ENCODE data around the gene FBL. TPM values are rescaled to one million over a fixed set of nuclear protein-coding genes. Genes with fewer than 3 reads are reported as not detected.
"Not testable (repeated sequence)": the region's sequence is repeated elsewhere in the genome, so short reads cannot be mapped to it uniquely, and the experiment has no call there.

The FBL gene
- total RNA-seq, 1 donor from 2014 or later: 250 TPM

- peaks cover 2% of the 10 kb centered on the region for H3K36me3 Mint-ChIP-seq (ENCODE audit: insufficient read depth)
- H3K4me3 Mint-ChIP-seq (ENCODE audit: low read depth): no peak overlapping the region
- no peaks in the 10 kb centered on the region for H3K27me3 Mint-ChIP-seq
Measured at GRCh38 chr19:39813264-39813993, 32.8 kb downstream of the FBL start.

GRCh38 chr19:39811064-39811463, 35.1 kb downstream of the FBL start:
- Mint-ChIP-seq H3K4me1 (ENCODE audit: low read depth) (no peaks in the 10 kb centered on the region), H3K36me3 (ENCODE audit: insufficient read depth) (peaks cover 2% of the 10 kb centered on the region), H3K27me3 (peaks cover 6% of the 10 kb centered on the region), H3K4me3 (ENCODE audit: low read depth) (no peak overlapping the region), H3K27ac (no peak overlapping the region), H3K9me3 (ENCODE audit: low read depth) (no peaks in the 10 kb centered on the region)
- TF ChIP-seq CTCF (IDR thresholded peaks at IDR 0.05; ENCODE audit: unreplicated experiment): no peak
- DNase-seq (ENCODE audit: low spot score, unreplicated experiment): no peak

More at GRCh38 chr19:39813264-39813993, 32.8 kb downstream of the FBL start:
- H3K4me1 Mint-ChIP-seq (ENCODE audit: low read depth): no peaks in the 10 kb centered on the region
- no peak for TF ChIP-seq CTCF (IDR thresholded peaks at IDR 0.05; ENCODE audit: unreplicated experiment)
- DNase-seq (ENCODE audit: low spot score, unreplicated experiment): no peak
- H3K9me3 Mint-ChIP-seq (ENCODE audit: low read depth): no peaks in the 10 kb centered on the region
- no peak overlapping the region for H3K27ac Mint-ChIP-seq

- no peak overlapping the region for H3K27ac Mint-ChIP-seq
- no peaks in the 10 kb centered on the region for H3K9me3 Mint-ChIP-seq (ENCODE audit: low read depth)
- TF ChIP-seq CTCF (IDR thresholded peaks at IDR 0.05; ENCODE audit: unreplicated experiment): no peak
- no peak overlapping the region for H3K4me3 Mint-ChIP-seq (ENCODE audit: low read depth)
- H3K4me1 Mint-ChIP-seq (ENCODE audit: low read depth): no peaks in the 10 kb centered on the region
- DNase-seq (ENCODE audit: low spot score, unreplicated experiment): no peak
- no peaks in the 10 kb centered on the region for H3K36me3 Mint-ChIP-seq (ENCODE audit: insufficient read depth)
- peaks cover 6% of the 10 kb centered on the region for H3K27me3 Mint-ChIP-seq
Measured at GRCh38 chr19:39810424-39810823, 35.8 kb downstream of the FBL start.

- Mint-ChIP-seq H3K27ac (no peak overlapping the region), H3K27me3 (peaks cover 9% of the 10 kb centered on the region), H3K4me1 (ENCODE audit: low read depth) (no peaks in the 10 kb centered on the region), H3K9me3 (ENCODE audit: low read depth) (no peaks in the 10 kb centered on the region), H3K36me3 (ENCODE audit: insufficient read depth) (no peaks in the 10 kb centered on the region), H3K4me3 (ENCODE audit: low read depth) (no peak overlapping the region)
- no peak for DNase-seq (ENCODE audit: low spot score, unreplicated experiment)
- no peak for TF ChIP-seq CTCF (IDR thresholded peaks at IDR 0.05; ENCODE audit: unreplicated experiment)
Measured at GRCh38 chr19:39809368-39809767, 36.8 kb downstream of the FBL start.

GRCh38 chr19:39808688-39809087, 37.5 kb downstream of the FBL start:
- not testable (repeated sequence) for DNase-seq (ENCODE audit: low spot score, unreplicated experiment); H3K4me1 Mint-ChIP-seq (ENCODE audit: low read depth); H3K27ac Mint-ChIP-seq; H3K36me3 Mint-ChIP-seq (ENCODE audit: insufficient read depth); H3K4me3 Mint-ChIP-seq (ENCODE audit: low read depth); H3K27me3 Mint-ChIP-seq; H3K9me3 Mint-ChIP-seq (ENCODE audit: low read depth)

- no peak overlapping the region for H3K4me3 Mint-ChIP-seq (ENCODE audit: low read depth)
- H3K9me3 Mint-ChIP-seq (ENCODE audit: low read depth): no peaks in the 10 kb centered on the region
- H3K36me3 Mint-ChIP-seq (ENCODE audit: insufficient read depth): no peaks in the 10 kb centered on the region
- TF ChIP-seq CTCF (IDR thresholded peaks at IDR 0.05; ENCODE audit: unreplicated experiment): no peak
- no peak overlapping the region for H3K27ac Mint-ChIP-seq
- peaks cover 2% of the 10 kb centered on the region for H3K4me1 Mint-ChIP-seq (ENCODE audit: low read depth)
- peaks cover 9% of the 10 kb centered on the region for H3K27me3 Mint-ChIP-seq
- DNase-seq (ENCODE audit: low spot score, unreplicated experiment): no peak
Measured at GRCh38 chr19:39807846-39808364, 38.3 kb downstream of the FBL start.
